Cardiac muscle cell (in vitro differentiated cells and primary cell): ENCODE results near the gene KISS1R. TPM values are rescaled to one million over a fixed set of nuclear protein-coding genes. Genes with fewer than 3 reads are reported as not detected.

Source experiments
- DNase-seq, 2 donors: peaks; one replicate each; pipeline versions ENCODE4 v3.0.0 to v3.0.0-alpha.2; 2010 to 2017; ENCODE audit warnings: low read depth in 1 of 2, low spot score in 1 of 2
- H3K27ac ChIP-seq: fragments of 200-600 bp; sonication (generic); 2 replicates; pipeline ENCODE4 v1.5.1; 2016
- H3K27me3 ChIP-seq: fragments of 200-600 bp; sonication (generic); 2 replicates; pipeline ENCODE4 v1.6.0; 2016; ENCODE audit warnings: control low read depth
- H3K36me3 ChIP-seq: fragments of 200-600 bp; sonication (generic); 2 replicates; pipeline ENCODE4 v1.5.1; 2016; ENCODE audit warnings: control low read depth
- H3K4me1 ChIP-seq: fragments of 200-600 bp; sonication (generic); 2 replicates; pipeline ENCODE4 v1.8.1; 2017; ENCODE audit warnings: low read depth, mild to moderate bottlenecking, mixed run types
- H3K4me3 ChIP-seq: fragments of 200-600 bp; sonication (generic); 2 replicates; pipeline ENCODE4 v1.5.1; 2016; ENCODE audit warnings: mild to moderate bottlenecking
- H3K9me3 ChIP-seq: fragments of 200-600 bp; sonication (generic); 2 replicates; pipeline ENCODE4 v1.5.1; 2017; ENCODE audit warnings: low read depth, mild to moderate bottlenecking, control low read depth
- polyA plus RNA-seq: library from polyadenylated mRNA; unstranded; fragments of >200 nt; fragmentation: Nextera tagmentation; extraction: Ambion mirVana; gene quantifications from 2 replicates; pipeline ENCODE4 v1.2.1, GENCODE V29; 2016
- total RNA-seq: library from RNA; depleted of rRNA; stranded (reverse); fragments of >200 nt; gene quantifications from 2 replicates; pipeline ENCODE4 v1.2.3, GENCODE V29; 2016
- TF ChIP-seq, protein P1 (sequence below): IDR thresholded peaks from 2 replicates; pipeline ENCODE4 v1.5.1; 2012; ENCODE audit warnings: low read depth, mild to moderate bottlenecking, low read length

Gene KISS1R
- total and polyA plus RNA-seq, 2 experiments from 2014 or later: 1.2 to 3.2 TPM

DNA sequence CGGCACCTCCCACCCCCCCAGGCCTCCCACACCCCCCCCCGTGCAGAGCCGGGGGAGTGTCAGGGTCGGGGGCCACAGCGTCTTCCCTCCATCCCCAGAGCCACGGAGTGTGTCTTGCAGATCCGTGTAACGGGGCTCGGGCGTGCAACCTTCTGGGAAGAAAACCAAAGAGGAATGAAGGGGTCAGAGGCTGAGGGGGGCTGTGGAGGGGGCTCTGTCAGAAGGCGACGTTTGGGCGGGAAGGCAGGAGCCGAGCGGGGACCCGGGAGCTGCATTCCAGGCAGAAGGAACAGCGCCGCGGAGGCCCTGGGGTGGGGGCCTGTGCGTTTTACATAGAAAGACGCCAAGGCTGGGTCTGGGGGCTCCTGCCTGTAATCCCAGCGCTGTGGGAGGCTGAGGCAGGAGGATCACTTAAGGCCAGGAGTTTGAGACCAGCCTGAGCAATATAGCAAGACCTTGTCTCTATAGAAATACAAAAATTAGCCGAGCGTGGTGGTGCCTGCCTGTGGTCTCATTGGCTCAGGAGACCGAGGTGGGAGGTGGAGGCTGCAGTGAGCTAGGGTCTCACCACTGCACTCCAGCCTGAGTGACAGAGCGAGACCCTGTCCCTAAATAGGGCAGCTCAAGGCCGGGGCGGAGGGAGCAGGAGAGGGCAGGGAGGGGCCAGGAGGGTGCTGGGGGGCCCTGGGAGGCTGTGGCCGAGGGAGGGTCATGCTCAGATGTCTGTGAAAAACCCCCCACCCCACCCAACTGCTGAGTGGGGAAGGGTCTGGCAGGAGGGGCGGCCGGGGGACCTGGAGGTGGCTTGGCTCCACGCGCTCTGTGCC, 36.5 kb downstream of the KISS1R start:
- DNase-seq: peak; percentile 26 to 33
- peak overlapping the region; percentile 91 for H3K27ac ChIP-seq

DNA sequence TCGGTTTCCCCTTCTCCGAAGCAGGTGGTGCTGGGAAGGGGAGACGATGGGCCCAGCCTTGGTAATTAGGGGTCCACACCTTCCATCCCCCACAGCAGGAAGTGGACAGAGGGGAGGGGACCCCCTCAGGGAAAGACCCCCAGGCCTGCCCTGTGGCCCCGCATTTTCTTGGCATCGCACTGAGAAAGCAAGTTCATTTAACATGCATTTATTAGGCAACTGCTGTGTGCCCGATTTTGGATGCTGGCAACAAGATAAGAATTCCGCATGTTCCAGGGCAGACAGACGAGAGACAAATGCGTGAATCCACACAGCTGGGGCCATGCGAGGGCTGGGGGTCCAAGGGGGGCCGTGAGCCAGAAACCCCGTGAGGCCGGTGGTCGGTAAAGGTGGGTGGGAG, 37.1 kb downstream of the KISS1R start:
- H3K4me1 ChIP-seq: peaks cover 41% of the 10 kb centered on the region
- peak overlapping the region; percentile 91 for H3K27ac ChIP-seq
- no peak overlapping the region for H3K4me3 ChIP-seq
- no peak for DNase-seq
- H3K9me3 ChIP-seq: no peaks in the 10 kb centered on the region
- no peaks in the 10 kb centered on the region for H3K36me3 ChIP-seq
- TF ChIP-seq, protein P1, sequence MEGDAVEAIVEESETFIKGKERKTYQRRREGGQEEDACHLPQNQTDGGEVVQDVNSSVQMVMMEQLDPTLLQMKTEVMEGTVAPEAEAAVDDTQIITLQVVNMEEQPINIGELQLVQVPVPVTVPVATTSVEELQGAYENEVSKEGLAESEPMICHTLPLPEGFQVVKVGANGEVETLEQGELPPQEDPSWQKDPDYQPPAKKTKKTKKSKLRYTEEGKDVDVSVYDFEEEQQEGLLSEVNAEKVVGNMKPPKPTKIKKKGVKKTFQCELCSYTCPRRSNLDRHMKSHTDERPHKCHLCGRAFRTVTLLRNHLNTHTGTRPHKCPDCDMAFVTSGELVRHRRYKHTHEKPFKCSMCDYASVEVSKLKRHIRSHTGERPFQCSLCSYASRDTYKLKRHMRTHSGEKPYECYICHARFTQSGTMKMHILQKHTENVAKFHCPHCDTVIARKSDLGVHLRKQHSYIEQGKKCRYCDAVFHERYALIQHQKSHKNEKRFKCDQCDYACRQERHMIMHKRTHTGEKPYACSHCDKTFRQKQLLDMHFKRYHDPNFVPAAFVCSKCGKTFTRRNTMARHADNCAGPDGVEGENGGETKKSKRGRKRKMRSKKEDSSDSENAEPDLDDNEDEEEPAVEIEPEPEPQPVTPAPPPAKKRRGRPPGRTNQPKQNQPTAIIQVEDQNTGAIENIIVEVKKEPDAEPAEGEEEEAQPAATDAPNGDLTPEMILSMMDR: no peak
- no peaks in the 10 kb centered on the region for H3K27me3 ChIP-seq

More for the DNA sequence above, 36.5 kb downstream of the KISS1R start:
- Histone ChIP-seq H3K27me3 (no peaks in the 10 kb centered on the region), H3K36me3 (no peaks in the 10 kb centered on the region), H3K4me3 (peak overlapping the region; percentile 6), H3K9me3 (no peaks in the 10 kb centered on the region), H3K4me1 (peaks cover 41% of the 10 kb centered on the region)
- TF ChIP-seq, protein P1: no peak

DNA sequence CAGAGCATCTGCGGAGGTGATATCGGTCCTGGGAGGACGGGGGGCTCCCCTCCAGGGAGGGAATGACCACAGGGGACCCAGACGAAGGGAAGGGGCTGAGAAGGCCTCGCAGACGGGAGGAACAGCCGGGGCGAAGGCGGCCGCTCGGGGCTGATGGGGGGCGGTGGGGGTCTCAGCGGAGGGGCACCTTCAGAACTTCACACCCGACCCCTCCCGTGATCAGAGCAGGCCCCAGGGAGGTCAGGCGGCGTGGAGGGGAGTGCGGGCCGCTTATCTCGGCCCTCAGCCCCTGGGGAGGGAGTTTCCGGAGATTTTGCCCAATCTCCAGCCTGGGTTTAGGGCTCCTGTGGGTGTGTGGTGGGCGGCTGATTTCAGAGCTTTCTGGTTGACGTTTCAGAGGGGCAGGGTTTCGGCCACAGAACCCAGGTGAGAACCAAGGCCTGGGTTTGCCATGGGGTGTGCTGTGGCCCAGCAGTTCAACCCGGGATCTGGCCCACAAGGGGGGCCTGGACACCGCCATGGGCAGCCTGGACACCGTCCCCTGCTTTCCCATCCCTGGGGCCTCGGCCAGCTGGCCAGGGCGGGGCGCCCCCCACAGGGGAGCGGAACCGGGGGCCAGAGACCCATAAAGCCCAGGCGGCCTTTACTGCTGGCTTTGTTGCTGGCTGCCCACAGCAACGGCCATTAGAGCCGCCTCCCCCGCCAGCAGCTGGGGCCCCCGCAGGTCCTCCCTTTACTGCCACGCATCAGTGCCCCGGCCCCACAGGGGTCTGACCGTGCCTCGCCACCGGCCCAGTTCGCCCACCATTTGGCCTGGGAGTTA, 37.8 kb downstream of the KISS1R start:
- Histone ChIP-seq H3K36me3 (no peaks in the 10 kb centered on the region), H3K27ac (peak overlapping the region; percentile 91), H3K4me3 (no peak overlapping the region), H3K4me1 (peaks cover 41% of the 10 kb centered on the region), H3K27me3 (no peaks in the 10 kb centered on the region), H3K9me3 (no peaks in the 10 kb centered on the region)
- DNase-seq: peak in 1 of 2 donors; percentile 46
- TF ChIP-seq, protein P1: no peak

DNA sequence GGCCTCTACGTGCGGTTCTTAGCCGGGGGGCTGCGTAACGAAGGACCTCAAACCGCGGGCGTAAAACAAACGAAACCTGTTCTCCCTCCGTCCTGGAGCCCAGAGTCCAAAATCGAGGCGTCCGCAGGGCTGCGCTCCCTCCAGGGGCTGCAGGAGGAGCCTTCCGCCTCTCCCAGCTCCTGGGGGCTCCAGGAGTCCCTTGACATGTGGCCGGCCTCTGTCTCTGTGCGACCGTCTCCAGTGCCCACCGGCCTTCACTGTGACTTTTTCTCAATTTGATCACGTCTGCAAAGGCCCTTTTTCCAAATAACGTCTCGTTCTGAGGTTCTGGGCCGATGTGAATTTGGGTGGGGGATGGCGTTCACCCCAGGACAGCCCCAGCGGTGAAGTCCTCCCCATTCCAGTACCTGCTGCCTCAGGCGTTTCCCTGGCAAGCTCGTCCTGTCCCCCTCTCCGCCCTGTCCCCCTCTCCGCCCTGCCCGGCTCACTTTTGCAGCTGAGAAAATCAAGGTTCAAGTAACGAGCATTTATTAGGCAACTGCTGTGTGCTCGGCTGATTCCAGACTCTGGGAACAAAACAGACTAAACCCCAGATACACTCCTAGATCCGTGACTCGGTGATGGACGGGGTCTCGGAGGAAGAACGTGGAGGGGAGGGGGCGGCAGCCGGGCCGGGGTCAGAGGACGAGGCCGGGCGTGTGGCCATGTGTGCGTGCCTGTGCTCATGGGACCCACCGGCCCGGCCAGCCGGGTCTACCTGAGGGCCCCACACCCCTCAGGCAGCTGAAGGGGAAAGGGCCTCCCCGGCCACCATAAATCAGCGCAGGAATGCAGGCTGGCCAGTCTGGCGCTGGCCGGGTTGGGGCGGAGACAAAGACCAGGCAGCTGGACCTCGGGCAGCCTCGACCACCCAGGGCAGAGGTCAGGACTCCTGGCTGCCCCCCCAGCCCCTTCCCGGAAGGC, 39.0 kb downstream of the KISS1R start:
- Histone ChIP-seq H3K4me3 (no peak overlapping the region), H3K4me1 (peaks cover 46% of the 10 kb centered on the region), H3K27ac (peak overlapping the region; percentile 91), H3K36me3 (no peaks in the 10 kb centered on the region), H3K9me3 (no peaks in the 10 kb centered on the region), H3K27me3 (no peaks in the 10 kb centered on the region)
- peak in 1 of 2 donors; percentile 17 for DNase-seq
- TF ChIP-seq, protein P1: no peak
